Peyer's patch (tissue), 4 donors: ENCODE measurements around the gene DISC1.

ENCODE experiments used
- POLR2A ChIP-seq, 2 donors: fragments of 450-650 bp; IDR thresholded peaks; one replicate each; pipeline ENCODE4 v1.5.1; 2017; ENCODE audit warnings: antibody characterized with exemption in 2 of 2, mild to moderate bottlenecking in 2 of 2, moderate library complexity in 2 of 2
- TF ChIP-seq, protein P1 (sequence below), 6 experiments: fragments of 450-650 bp in 4 of 6; fragments of 200-600 bp in 2 of 6; sonication (generic) in 1 of 6; IDR thresholded peaks; one replicate each; pipeline ENCODE4 v1.5.1; 2017 to 2019; ENCODE audit warnings: antibody characterized with exemption in 6 of 6, mild to moderate bottlenecking in 3 of 6, moderate library complexity in 1 of 6

DNA sequence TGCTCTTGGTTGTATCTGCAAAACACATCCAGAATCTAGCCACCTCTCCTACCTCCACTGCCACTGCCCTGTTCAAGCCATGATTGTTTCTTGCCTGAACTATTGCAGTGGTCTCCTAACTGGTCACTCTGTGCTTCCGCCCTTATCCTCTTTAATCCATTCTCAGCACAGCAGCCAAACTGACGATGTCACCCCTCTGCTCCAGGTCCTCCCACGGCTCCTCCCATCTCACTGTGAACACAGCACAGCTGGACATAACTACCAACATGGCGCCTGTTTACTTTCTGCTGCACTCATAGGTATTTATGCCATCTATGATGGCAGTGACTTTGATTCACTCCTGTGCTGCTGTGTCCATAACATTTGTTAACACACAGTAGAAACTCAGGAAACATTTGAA is 406.7 kb downstream of the DISC1 start:
- TF ChIP-seq, protein P1, sequence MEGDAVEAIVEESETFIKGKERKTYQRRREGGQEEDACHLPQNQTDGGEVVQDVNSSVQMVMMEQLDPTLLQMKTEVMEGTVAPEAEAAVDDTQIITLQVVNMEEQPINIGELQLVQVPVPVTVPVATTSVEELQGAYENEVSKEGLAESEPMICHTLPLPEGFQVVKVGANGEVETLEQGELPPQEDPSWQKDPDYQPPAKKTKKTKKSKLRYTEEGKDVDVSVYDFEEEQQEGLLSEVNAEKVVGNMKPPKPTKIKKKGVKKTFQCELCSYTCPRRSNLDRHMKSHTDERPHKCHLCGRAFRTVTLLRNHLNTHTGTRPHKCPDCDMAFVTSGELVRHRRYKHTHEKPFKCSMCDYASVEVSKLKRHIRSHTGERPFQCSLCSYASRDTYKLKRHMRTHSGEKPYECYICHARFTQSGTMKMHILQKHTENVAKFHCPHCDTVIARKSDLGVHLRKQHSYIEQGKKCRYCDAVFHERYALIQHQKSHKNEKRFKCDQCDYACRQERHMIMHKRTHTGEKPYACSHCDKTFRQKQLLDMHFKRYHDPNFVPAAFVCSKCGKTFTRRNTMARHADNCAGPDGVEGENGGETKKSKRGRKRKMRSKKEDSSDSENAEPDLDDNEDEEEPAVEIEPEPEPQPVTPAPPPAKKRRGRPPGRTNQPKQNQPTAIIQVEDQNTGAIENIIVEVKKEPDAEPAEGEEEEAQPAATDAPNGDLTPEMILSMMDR (IDR thresholded peaks at IDR 0.05) = no peak
- TF ChIP-seq POLR2A (IDR thresholded peaks at IDR 0.05) = no peak
